MM.1S (cell line): ENCODE data around the gene AVP.

ENCODE experiments used
- CTCF ChIP-seq: fragments of 300-600 bp; sonication (generic); IDR thresholded peaks from 2 replicates; pipeline ENCODE4 v1.5.1; 2016; ENCODE audit warnings: antibody characterized with exemption, low read length, mixed read lengths
- EZH2 ChIP-seq: fragments of 300-600 bp; sonication (generic); optimal IDR thresholded peaks from 2 replicates; pipeline ENCODE3; 2017; ENCODE audit warnings: low read depth, mild to moderate bottlenecking, antibody characterized with exemption, low read length, mixed read lengths

GRCh38 chr20:3080939-3081388, 3.6 kb downstream of the AVP start:
- TF ChIP-seq CTCF, result no peak
- no peak for TF ChIP-seq EZH2
